ENCODE data around the gene MYOM1.

The MYOM1 gene

GRCh38 chr18:3190610-3191009 is 29.2 kb downstream of the MYOM1 start:
- no peak overlapping the region for H3K4me3 ChIP-seq (ENCODE audit: low read depth, low read length)

- no peak overlapping the region for H3K4me3 ChIP-seq (ENCODE audit: low read depth, low read length)
These were observed 29.9 kb downstream of the MYOM1 start for GRCh38 chr18:3189884-3190283.

GRCh38 chr18:3186678-3187658 is 32.8 kb downstream of the MYOM1 start:
- H3K4me3 ChIP-seq (ENCODE audit: low read depth, low read length) = no peak overlapping the region

GRCh38 chr18:3184275-3184963 is 35.3 kb downstream of the MYOM1 start:
- no peak overlapping the region for H3K4me3 ChIP-seq (ENCODE audit: low read depth, low read length)

- H3K4me3 ChIP-seq (ENCODE audit: low read depth, low read length) = no peak overlapping the region
These were observed 36.6 kb downstream of the MYOM1 start for GRCh38 chr18:3183103-3183717.

GRCh38 chr18:3180325-3180724 is 39.4 kb downstream of the MYOM1 start:
- H3K4me3 ChIP-seq (ENCODE audit: low read depth, low read length) = no peak overlapping the region

GRCh38 chr18:3179430-3180089 is 40.2 kb downstream of the MYOM1 start:
- no peak overlapping the region for H3K4me3 ChIP-seq (ENCODE audit: low read depth, low read length)

- no peak overlapping the region for H3K4me3 ChIP-seq (ENCODE audit: low read depth, low read length)
These were observed 41.7 kb downstream of the MYOM1 start for GRCh38 chr18:3177902-3178687.

- no peak overlapping the region for H3K4me3 ChIP-seq (ENCODE audit: low read depth, low read length)
These were observed 44.5 kb downstream of the MYOM1 start for GRCh38 chr18:3175195-3175758.

- no peak overlapping the region for H3K4me3 ChIP-seq (ENCODE audit: low read depth, low read length)
These were observed 47.7 kb downstream of the MYOM1 start for GRCh38 chr18:3172097-3172496.

GRCh38 chr18:3171631-3172030 is 48.1 kb downstream of the MYOM1 start:
- no peak overlapping the region for H3K4me3 ChIP-seq (ENCODE audit: low read depth, low read length)

GRCh38 chr18:3170441-3171161 is 49.2 kb downstream of the MYOM1 start:
- no peak overlapping the region for H3K4me3 ChIP-seq (ENCODE audit: low read depth, low read length)

GRCh38 chr18:3164381-3164780 is 55.4 kb downstream of the MYOM1 start:
- H3K4me3 ChIP-seq (ENCODE audit: low read depth, low read length) = no peak overlapping the region

GRCh38 chr18:3163968-3164367 is 55.8 kb downstream of the MYOM1 start:
- no peak overlapping the region for H3K4me3 ChIP-seq (ENCODE audit: low read depth, low read length)

GRCh38 chr18:3162181-3162580 is 57.6 kb downstream of the MYOM1 start:
- H3K4me3 ChIP-seq (ENCODE audit: low read depth, low read length) = no peak overlapping the region

- H3K4me3 ChIP-seq (ENCODE audit: low read depth, low read length) = no peak overlapping the region
These were observed 59.9 kb downstream of the MYOM1 start for GRCh38 chr18:3159830-3160229.

- no peak overlapping the region for H3K4me3 ChIP-seq (ENCODE audit: low read depth, low read length)
These were observed 62.2 kb downstream of the MYOM1 start for GRCh38 chr18:3157606-3158005.

GRCh38 chr18:3157086-3157485 is 62.7 kb downstream of the MYOM1 start:
- H3K4me3 ChIP-seq (ENCODE audit: low read depth, low read length) = no peak overlapping the region

GRCh38 chr18:3156325-3156640 is 63.5 kb downstream of the MYOM1 start:
- H3K4me3 ChIP-seq (ENCODE audit: low read depth, low read length) = no peak overlapping the region

GRCh38 chr18:3154214-3154613 is 65.6 kb downstream of the MYOM1 start:
- no peak overlapping the region for H3K4me3 ChIP-seq (ENCODE audit: low read depth, low read length)

Data from iPS-11a (cell line).